Keratinocyte (primary cell): ENCODE measurements around the gene ECHDC1.

Experiments
- EZH2 ChIP-seq: IDR thresholded peaks from one replicate; pipeline ENCODE4 v1.6.1; 2012; ENCODE audit warnings: inconsistent platforms, mild to moderate bottlenecking, low read length, moderate library complexity
- TF ChIP-seq, protein P1 (sequence below), 3 experiments: IDR thresholded peaks in 1 of 3; conservative IDR thresholded peaks in 1 of 3; optimal IDR thresholded peaks in 1 of 3; 2 replicates in 2 of 3; 3 replicates in 1 of 3; pipeline versions ENCODE3 to v1.5.1; 2011; ENCODE audit warnings: low read length in 3 of 3, mild to moderate bottlenecking in 3 of 3, moderate library complexity in 2 of 3, control low read depth in 1 of 3, inconsistent platforms in 1 of 3; ENCODE audit not compliant: insufficient read depth in 2 of 3; ENCODE audit errors: extremely low read depth in 1 of 3

DNA sequence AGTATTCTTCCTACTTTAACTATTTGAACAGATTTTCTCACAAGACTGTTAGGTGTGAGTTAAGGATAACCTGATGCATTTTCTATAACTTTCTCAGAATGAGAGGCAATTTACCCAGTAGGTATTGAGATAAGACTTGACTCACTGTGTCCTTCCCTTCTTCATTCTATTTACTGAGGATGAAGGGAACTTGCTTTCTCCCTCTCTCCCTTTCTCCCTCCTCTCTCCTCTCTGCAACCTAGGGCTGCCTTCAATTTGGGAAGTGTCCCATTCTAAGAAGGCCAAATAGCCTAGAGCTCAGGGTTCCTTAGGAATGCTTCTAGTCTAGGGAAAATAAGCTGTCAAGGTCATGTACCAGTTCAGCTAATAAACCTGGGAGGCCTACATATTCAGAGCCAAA, 3.2 kb downstream of the ECHDC1 start:
- TF ChIP-seq, protein P1, sequence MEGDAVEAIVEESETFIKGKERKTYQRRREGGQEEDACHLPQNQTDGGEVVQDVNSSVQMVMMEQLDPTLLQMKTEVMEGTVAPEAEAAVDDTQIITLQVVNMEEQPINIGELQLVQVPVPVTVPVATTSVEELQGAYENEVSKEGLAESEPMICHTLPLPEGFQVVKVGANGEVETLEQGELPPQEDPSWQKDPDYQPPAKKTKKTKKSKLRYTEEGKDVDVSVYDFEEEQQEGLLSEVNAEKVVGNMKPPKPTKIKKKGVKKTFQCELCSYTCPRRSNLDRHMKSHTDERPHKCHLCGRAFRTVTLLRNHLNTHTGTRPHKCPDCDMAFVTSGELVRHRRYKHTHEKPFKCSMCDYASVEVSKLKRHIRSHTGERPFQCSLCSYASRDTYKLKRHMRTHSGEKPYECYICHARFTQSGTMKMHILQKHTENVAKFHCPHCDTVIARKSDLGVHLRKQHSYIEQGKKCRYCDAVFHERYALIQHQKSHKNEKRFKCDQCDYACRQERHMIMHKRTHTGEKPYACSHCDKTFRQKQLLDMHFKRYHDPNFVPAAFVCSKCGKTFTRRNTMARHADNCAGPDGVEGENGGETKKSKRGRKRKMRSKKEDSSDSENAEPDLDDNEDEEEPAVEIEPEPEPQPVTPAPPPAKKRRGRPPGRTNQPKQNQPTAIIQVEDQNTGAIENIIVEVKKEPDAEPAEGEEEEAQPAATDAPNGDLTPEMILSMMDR (optimal IDR thresholded peaks at IDR 0.05 in 1 of 3, IDR thresholded peaks at IDR 0.05 in 1 of 3, conservative IDR thresholded peaks at IDR 0.05 in 1 of 3; ENCODE audit: extremely low read depth in 1 of 3, insufficient read depth in 2 of 3, low read length in 3 of 3), result no peak
- no peak for TF ChIP-seq EZH2
